HS-5 (cell line): ENCODE measurements around the gene PCF11.

Experiments used
- DNase-seq: peaks from one replicate; pipeline ENCODE4 v3.0.0-alpha.2; 2012; ENCODE audit warnings: low read depth

PCF11 gene

DNA sequence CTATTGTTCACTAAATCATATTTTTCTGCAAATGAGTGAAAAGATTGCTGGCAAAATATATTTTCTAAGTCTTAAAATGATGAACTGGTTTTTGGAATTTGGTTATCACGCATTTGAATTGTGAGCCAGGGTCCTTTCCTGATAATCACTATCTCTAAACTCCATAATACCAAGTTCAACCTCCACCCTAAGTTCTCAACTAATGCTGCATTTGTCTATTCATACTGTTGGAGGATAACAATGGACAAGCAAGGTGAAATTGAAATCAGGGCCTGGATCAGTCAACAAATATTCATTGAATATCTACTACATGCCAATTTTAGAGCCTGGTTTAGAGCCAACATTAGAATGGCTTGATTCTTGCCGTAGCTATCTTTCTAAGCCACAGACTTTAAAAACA, 4.7 kb upstream of the PCF11 start:
- no peak for DNase-seq

GRCh38 chr11:83153764-83154163, 3.2 kb upstream of the PCF11 start:
- no peak for DNase-seq

DNA sequence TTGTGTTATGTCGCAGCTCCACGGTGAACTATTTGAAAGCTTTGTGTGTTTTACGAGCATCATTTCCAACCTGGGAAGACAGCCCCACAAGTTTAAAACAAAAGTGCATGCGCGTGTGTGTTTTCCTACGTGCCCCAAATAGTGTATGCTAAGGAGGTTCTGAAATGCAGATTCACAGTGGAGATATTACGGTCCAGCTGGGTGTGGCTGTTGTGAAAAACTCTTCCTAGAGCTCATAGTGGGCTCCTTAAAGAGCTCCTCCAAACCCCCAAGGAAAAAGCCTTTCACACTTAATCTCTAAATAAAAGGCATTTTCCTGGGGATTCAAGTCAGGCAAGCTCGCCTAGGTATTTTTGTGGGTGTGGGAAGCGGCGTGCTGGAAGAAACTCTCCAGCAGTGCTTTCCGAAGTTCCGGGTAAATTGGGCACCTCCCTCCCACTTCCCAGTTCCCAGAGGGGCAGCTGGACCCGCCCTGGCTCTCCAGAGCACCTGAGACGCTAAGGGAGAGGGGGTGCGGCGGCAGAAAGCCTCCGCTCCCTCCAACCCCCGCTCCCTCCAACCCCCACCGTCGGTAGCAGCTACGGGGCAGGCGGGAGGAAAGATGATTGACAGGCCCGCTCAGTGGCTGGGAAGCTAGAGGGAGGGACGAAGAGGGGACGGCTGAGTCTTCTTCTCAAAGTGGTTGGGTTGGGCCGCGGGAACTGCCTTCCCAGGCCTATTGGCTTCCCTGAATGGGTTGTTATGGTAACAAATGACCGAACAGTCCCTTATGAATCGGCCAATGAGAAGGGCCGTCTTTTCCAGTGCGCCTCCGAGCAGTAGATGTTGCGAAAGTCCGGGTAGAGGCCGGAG, 561 bp upstream of the PCF11 start:
- peak; percentile 99 for DNase-seq

GRCh38 chr11:83157594-83158356, 844 bp downstream of the PCF11 start:
- DNase-seq, result no peak

GRCh38 chr11:83158357-83158786, 1.4 kb downstream of the PCF11 start:
- no peak for DNase-seq

DNA sequence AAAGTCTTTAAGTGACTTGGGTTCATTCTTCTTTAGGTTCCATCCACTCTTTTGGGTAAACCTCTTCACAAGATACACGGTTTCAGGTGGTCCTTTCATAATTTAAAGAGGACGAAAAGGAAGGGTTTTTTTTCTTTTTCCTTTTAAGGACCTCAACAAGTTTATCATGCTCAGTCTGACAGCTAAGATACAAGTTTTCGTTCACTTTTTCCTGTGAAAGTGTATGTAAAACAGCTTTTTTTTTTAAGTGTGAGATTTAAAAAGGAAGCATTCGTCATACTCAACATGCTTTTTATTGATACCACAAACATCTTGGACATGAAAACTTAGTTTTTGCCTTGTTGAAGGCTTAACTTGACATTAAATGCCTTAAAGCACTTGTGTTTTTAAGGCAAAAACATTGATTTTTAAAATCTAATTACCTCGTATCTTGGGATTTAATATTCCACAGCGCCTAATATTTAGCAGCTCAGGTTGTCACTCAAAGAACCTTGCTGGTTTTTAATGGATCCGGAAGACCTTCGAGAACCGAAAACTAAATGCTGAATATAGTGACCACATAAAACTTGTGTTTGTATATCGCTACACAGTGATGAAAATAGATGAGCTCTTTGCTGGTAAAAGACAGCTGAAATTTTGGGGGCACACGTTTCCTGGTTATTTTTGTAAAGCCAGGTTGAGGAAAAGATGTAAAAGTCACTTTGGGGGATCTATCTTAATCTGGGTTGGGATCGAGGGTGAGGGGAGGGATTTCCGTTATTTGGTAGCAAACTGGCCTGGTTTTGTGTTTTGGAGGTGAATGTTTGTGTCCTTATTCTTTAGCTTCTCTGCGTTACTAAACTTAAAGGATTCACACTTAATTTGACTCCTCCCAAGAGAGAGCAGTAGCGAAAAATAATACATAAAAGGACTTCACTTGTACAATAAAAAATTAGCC, 2.3 kb downstream of the PCF11 start:
- no peak for DNase-seq

DNA sequence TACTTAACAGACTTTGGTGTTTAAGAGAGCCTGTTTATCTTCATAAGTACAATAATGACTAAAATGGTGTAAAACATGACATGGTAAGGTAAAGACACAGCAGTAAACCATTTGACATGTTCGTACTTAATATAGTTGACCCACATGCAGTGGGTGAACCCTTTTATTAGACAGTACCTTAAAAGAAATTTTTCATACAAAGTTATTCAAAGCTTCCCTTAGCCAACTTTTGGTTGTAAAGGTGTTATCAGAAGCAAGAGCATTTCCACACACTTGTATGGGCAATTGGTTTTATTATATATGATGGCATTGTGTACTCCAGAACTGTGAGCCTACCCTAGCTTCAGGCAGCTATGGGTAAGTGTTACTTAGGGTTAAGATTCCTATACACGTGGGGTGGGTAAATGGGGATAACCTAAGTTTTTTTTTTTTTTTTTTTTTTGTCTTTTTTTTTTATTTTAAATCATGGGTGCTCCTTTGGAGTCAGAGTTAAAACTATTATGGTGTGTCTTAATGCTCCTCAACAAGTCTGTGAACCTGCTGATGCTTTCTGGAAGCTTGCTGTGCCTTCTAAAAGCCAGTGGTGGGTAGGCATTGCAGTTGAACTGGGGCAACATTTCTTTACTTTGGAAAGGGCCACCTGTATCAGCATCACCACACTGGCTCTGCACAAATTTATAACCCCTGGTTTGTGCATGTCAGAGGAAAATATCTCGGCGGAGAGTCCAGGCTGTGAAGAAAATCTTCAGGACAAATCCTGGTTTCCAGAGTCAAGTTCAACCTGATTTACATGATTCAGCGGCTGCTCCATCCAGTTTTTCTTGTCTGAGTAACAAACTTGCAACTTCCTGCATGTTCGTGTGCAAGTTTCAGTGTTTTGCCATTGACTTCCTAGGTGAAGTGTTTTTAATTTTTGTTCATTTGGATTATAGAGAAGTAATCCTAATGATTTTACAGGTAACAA, 3.3 kb downstream of the PCF11 start:
- DNase-seq, result no peak

- no peak for DNase-seq
Observed at GRCh38 chr11:83161610-83162199, 4.8 kb downstream of the PCF11 start.

DNA sequence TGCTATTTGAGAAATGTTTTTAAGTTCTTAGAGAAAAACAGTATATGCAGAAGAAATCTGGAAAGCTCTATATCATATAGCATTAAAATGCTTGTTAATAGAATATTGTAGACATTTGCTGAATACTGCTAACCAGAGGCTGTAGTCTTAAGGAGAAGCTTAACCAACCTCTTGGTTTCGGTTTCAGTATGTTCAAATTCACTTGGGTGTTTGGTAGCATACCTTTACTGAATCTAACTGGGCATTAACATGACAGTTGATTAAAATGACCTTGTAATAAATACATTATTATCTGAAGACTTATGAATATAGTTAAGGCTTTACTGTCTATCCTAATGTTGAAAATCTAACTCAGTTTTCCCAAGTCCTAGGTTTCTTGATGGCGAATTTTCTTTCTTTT, 5.4 kb downstream of the PCF11 start:
- DNase-seq, result no peak

- DNase-seq, result no peak
Observed at GRCh38 chr11:83166193-83166866, 9.4 kb downstream of the PCF11 start.

DNA sequence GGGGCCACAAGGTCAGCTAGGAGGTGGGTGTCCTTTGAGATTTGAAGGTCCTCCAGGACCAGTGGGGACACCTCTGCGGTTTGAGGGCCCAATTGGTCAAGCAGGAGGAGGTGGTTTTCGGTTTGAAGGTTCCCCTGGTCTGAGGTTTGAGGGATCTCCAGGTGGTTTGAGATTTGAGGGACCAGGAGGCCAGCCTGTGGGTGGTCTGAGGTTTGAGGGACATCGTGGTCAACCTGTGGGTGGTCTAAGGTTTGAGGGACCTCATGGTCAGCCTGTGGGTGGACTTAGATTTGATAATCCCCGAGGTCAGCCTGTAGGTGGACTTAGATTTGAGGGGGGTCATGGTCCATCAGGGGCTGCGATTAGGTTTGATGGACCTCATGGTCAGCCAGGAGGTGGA, 11.8 kb downstream of the PCF11 start:
- DNase-seq, result no peak

DNA sequence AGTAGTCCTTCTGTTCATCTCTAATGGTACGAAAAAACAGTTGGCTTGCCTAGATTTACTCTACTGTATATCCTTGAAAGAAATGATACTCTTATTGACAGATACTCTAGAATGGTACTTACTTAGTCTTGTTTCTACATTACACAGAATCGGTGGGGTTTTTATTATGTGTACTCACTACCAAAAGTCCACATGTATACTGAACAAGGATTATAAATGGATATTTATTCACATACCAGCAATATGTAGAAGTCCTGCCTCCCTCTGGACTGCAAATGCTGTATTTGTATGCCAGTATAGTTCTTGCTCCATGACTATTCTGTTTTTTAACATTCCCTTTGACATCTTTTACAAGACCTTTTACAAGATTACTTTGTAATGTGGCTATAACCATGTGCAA, 13.9 kb downstream of the PCF11 start:
- no peak for DNase-seq

DNA sequence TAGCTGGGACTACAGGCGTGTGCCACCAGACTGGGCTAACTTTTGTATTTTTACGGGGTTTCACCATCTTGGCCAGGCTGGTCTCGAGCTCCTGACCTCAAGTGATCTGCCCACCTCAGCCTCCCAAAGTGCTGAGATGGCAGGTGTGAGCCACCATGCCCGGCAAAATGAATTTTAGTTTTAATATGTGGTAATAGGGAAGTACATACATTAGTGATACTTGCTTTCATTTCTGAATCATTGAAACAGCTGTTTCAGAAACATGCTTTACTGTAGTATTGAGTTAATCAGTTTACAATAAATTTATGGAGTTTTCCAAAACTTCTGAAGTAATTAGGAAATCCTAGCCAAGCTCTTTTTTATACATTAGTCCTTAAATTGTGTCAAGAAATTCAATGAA, 15.6 kb downstream of the PCF11 start:
- DNase-seq, result no peak

DNA sequence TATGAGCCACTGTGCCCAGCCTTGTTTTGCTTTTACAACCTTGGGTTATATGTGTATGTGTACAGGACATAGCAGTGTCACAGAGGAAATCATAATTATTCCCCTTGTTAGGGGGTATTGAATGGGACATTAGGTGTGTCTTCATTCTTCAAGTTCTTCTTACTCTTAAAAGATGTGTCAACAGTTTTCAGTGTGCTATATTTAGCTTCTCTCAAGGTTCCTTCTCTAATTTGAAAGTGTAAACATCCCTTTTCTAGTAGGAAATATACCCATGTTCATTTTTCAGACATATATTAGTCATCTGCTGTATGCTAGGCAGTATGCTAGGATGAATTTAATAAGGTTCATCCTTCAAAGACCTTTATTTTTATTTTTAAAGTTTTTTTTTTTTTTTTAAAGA, 17.1 kb downstream of the PCF11 start:
- DNase-seq, result no peak

GRCh38 chr11:83175815-83176214, 18.9 kb downstream of the PCF11 start:
- DNase-seq, result no peak

DNA sequence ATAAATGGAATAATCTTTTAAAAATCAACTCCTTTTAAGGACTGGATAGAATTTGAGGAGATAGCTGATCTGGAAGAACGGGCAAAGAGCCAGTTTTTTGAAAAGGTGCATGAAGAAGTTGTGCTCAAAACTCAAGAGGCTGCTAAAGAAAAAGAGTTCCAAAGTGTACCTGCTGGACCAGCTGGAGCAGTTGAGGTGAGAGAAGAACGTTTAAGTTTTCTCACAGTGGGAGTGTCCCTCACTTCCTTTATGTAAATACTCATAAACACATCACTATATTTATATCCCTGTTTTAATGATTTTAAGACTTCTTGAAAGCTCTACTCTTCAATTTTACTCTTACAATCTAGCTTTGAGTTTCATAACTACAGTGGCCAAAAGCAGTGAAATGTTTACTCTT, 24.9 kb downstream of the PCF11 start:
- no peak for DNase-seq

DNA sequence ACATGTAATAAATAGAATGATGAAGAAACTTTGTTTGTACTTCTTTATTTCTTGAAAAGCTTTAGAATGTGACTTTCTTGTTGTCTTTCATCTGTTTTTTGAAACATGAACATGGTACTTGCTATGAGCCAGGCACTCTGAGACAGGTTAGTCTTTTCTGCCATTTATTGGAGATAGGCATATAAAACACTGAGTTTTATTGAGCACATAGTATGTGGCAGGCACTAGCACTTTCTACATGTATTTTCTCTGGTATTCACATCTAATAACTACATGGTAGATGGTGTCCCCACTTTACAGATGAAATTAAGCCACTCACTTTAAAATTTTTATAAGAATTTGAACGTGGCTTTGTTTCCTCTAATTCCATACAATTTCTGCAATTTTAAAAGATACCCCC, 28.8 kb downstream of the PCF11 start:
- no peak for DNase-seq

DNA sequence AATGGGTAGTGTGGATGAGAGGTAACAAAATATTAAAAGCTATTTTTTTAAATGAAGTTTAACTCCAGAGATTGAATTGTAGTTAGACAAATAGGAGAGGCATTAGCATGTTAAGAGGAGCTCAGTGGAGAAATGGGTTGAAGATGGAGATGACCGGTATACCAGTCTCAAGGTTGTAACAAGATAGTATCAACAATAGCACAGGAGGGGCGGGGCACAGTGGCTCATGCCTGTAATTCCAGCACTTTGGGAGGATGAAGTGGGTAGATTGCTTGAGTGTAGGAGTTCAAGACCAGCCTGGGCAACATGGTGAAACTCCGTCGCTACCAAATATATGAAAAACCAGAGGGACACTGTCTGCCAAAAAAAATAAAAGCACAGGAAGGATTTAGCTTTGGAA, 30.5 kb downstream of the PCF11 start:
- no peak for DNase-seq

- DNase-seq, result no peak
Observed at GRCh38 chr11:83191491-83191890, 34.6 kb downstream of the PCF11 start.

- no peak for DNase-seq
Observed at GRCh38 chr11:83191986-83192385, 35.1 kb downstream of the PCF11 start.
